GM12878 (cell line): ENCODE measurements around the gene PEMT. TPM values are rescaled to one million over a fixed set of nuclear protein-coding genes. Genes with fewer than 3 reads are reported as not detected.

Experiments
- BCL11A ChIP-seq: IDR thresholded peaks from 2 replicates; pipeline ENCODE4 v1.6.1; 2011; ENCODE audit warnings: low read depth, low read length
- BCL3 ChIP-seq: IDR thresholded peaks from 2 replicates; pipeline ENCODE4 v1.6.1; 2011; ENCODE audit warnings: borderline replicate concordance, low read depth, mild to moderate bottlenecking, moderate library complexity, low read length; ENCODE audit not compliant: insufficient read depth, poor library complexity, severe bottlenecking
- CUX1 ChIP-seq: IDR thresholded peaks from 2 replicates; pipeline ENCODE4 v1.6.1; 2012; ENCODE audit warnings: improper control_type of control experiment, low read depth, low read length; ENCODE audit not compliant: insufficient replicate concordance
- E4F1 ChIP-seq: fragments of 450-650 bp; IDR thresholded peaks from 2 replicates; pipeline ENCODE4 v1.6.1; 2018; ENCODE audit warnings: borderline replicate concordance, mild to moderate bottlenecking; ENCODE audit not compliant: partially characterized antibody
- EZH2 ChIP-seq: IDR thresholded peaks from 2 replicates; pipeline ENCODE4 v1.6.1; 2012; ENCODE audit warnings: low read depth, mild to moderate bottlenecking, control low read depth, inconsistent platforms, low read length, borderline replicate concordance; ENCODE audit not compliant: control insufficient read depth
- FOXK2 ChIP-seq: fragments of 450-650 bp; IDR thresholded peaks from 2 replicates; pipeline ENCODE4 v1.6.1; 2017; ENCODE audit warnings: mild to moderate bottlenecking, moderate library complexity
- IKZF2 ChIP-seq, 2 experiments: fragments of 450-650 bp; IDR thresholded peaks; 2 replicates each; pipeline ENCODE4 v1.6.1; 2017; ENCODE audit warnings: mild to moderate bottlenecking in 2 of 2, moderate library complexity in 2 of 2
- IRF3 ChIP-seq: fragments of 450-650 bp; IDR thresholded peaks from 2 replicates; pipeline ENCODE4 v1.6.1; 2014; ENCODE audit warnings: mild to moderate bottlenecking
- KDM1A ChIP-seq: fragments of 200-600 bp; sonication (generic); IDR thresholded peaks from 2 replicates; pipeline ENCODE4 v1.6.1; 2016; ENCODE audit warnings: borderline replicate concordance
- PKNOX1 ChIP-seq: fragments of 450-650 bp; IDR thresholded peaks from 2 replicates; pipeline ENCODE4 v1.6.1; 2016; ENCODE audit warnings: mild to moderate bottlenecking
- RBBP5 ChIP-seq: fragments of 200-600 bp; sonication (generic); conservative IDR thresholded peaks from 2 replicates; pipeline ENCODE4 v1.6.1; 2016
- polyA plus RNA-seq, 11 experiments: library from polyadenylated mRNA; depleted of rRNA in 4 of 11; unstranded in 6 of 11; stranded (reverse) in 5 of 11; fragments of >200 nt; fragmentation: Nextera tagmentation in 4 of 11; fragmentation: Illumina TruSeq in 1 of 11; extraction: Ambion mirVana in 4 of 11; extraction: Trizol in 1 of 11; gene quantifications; 1 replicate in 1 of 11; 2 replicates in 10 of 11; pipeline versions ENCODE4 v1.2.1 to v1.2.3, GENCODE V29; 2011 to 2016; ENCODE audit warnings: inconsistent platforms in 2 of 11, missing spikeins in 2 of 11, low read depth in 1 of 11
- total RNA-seq, 4 experiments: library from RNA; depleted of rRNA in 3 of 4; stranded (reverse); fragments of >200 nt in 3 of 4; fragmentation: Illumina TruSeq in 1 of 4; extraction: Trizol in 1 of 4; gene quantifications; 2 replicates each; pipeline versions ENCODE4 v1.2.1 to v1.2.3, GENCODE V29; 2013 to 2021

Gene PEMT
- total and polyA plus RNA-seq, 10 of the 15 experiments (the other 5 are each of a cell fraction or from before 2014, with no cell fraction given), result 2.8 to 44.7 (median 25.4) TPM

GRCh38 chr17:17621254-17621653, 29.7 kb upstream of the PEMT start (continued):
- TF ChIP-seq PKNOX1 (no peak), KDM1A (no peak), RBBP5 (no peak), CUX1 (no peak), IRF3 (no peak), BCL11A (no peak), IKZF2 (IDR thresholded peaks at IDR 0.05) (no peak), BCL3 (no peak), E4F1 (no peak), EZH2 (no peak), FOXK2 (no peak)
